Gastrocnemius medialis (tissue), 4 donors: ENCODE data around the gene CTNNA2. TPM values are rescaled to one million over a fixed set of nuclear protein-coding genes. Genes with fewer than 3 reads are reported as not detected.

Source experiments
- ATAC-seq, 2 donors: fragments of 150-250 bp; one replicate each; pipeline ENCODE4 v1.9.1; 2016
- DNase-seq, 2 donors: peaks; one replicate each; pipeline ENCODE4 v3.0.0-alpha.2; 2019
- H3K27ac ChIP-seq, 4 donors: fragments of 200-600 bp; sonication (generic); 1 replicate in 1 of 4; 2 replicates in 3 of 4; pipeline ENCODE4 v1.5.1; 2016 to 2018; ENCODE audit warnings: mild to moderate bottlenecking in 2 of 4, moderate library complexity in 1 of 4
- H3K27me3 ChIP-seq, 3 donors: fragments of 200-600 bp; sonication (generic) in 2 of 3; 1 replicate in 1 of 3; 2 replicates in 2 of 3; pipeline versions ENCODE4 v1.5.1 to v1.6.0; 2016 to 2019; ENCODE audit warnings: mild to moderate bottlenecking in 1 of 3, moderate library complexity in 1 of 3
- H3K36me3 ChIP-seq, 2 donors: fragments of 200-600 bp; sonication (generic) in 1 of 2; one replicate each; pipeline ENCODE4 v1.5.1; 2017 to 2018
- H3K4me1 ChIP-seq, 2 donors: fragments of 200-600 bp; sonication (generic) in 1 of 2; one replicate each; pipeline ENCODE4 v1.5.1; 2016 to 2017; ENCODE audit warnings: mild to moderate bottlenecking in 2 of 2
- H3K4me3 ChIP-seq, 4 donors: fragments of 200-600 bp; sonication (generic) in 3 of 4; 1 replicate in 1 of 4; 2 replicates in 3 of 4; pipeline ENCODE4 v1.5.1; 2016 to 2019; ENCODE audit warnings: mild to moderate bottlenecking in 2 of 4
- H3K9me3 ChIP-seq, 3 donors: fragments of 200-600 bp; sonication (generic) in 2 of 3; 1 replicate in 1 of 3; 2 replicates in 2 of 3; pipeline ENCODE4 v1.5.1; 2016 to 2019
- POLR2A ChIP-seq, 2 donors: fragments of 450-650 bp; IDR thresholded peaks; one replicate each; pipeline ENCODE4 v1.6.1; 2017; ENCODE audit warnings: antibody characterized with exemption in 2 of 2, mild to moderate bottlenecking in 2 of 2, moderate library complexity in 2 of 2
- in situ Hi-C, 4 donors: fragments of 200-750 bp; cut with MboI; loops; one replicate each; pipeline versions ENCODE4 v1.15.0 to v1.8.0; 2017; ENCODE audit warnings: low sequenced_read_pairs in 4 of 4
- intact Hi-C: fragments of 100-400 bp; cut with DNase I; formaldehyde crosslinking; loops from one replicate; pipeline ENCODE4 v1.15.1; 2023; ENCODE audit warnings: low total_unique reads
- total RNA-seq, 4 donors: library from RNA; depleted of rRNA; stranded (reverse); fragments of >200 nt; gene quantifications; one replicate each; pipeline versions ENCODE4 v1.1.0 to v1.2.3, GENCODE V29; 2016
- TF ChIP-seq, protein P1 (sequence below), 5 experiments: fragments of 450-650 bp in 3 of 5; fragments of 200-600 bp in 2 of 5; sonication (generic) in 2 of 5; IDR thresholded peaks in 4 of 5; conservative IDR thresholded peaks in 1 of 5; 1 replicate in 4 of 5; 2 replicates in 1 of 5; pipeline ENCODE4 v1.5.1; 2016 to 2019; ENCODE audit warnings: antibody characterized with exemption in 5 of 5, mild to moderate bottlenecking in 3 of 5, moderate library complexity in 3 of 5

CTNNA2 gene
- total RNA-seq, 4 donors from 2014 or later, result not detected

- TF ChIP-seq, protein P1, sequence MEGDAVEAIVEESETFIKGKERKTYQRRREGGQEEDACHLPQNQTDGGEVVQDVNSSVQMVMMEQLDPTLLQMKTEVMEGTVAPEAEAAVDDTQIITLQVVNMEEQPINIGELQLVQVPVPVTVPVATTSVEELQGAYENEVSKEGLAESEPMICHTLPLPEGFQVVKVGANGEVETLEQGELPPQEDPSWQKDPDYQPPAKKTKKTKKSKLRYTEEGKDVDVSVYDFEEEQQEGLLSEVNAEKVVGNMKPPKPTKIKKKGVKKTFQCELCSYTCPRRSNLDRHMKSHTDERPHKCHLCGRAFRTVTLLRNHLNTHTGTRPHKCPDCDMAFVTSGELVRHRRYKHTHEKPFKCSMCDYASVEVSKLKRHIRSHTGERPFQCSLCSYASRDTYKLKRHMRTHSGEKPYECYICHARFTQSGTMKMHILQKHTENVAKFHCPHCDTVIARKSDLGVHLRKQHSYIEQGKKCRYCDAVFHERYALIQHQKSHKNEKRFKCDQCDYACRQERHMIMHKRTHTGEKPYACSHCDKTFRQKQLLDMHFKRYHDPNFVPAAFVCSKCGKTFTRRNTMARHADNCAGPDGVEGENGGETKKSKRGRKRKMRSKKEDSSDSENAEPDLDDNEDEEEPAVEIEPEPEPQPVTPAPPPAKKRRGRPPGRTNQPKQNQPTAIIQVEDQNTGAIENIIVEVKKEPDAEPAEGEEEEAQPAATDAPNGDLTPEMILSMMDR (IDR thresholded peaks at IDR 0.05 in 4 of 5, conservative IDR thresholded peaks at IDR 0.05 in 1 of 5), result no peak
- no peak for TF ChIP-seq POLR2A (IDR thresholded peaks at IDR 0.05)
- Histone ChIP-seq H3K36me3 (no peaks in the 10 kb centered on the region), H3K4me3 (no peak overlapping the region), H3K27ac (no peak overlapping the region), H3K4me1 (no peaks in the 10 kb centered on the region), H3K27me3 (no peaks in the 10 kb centered on the region), H3K9me3 (no peaks in the 10 kb centered on the region)
- in situ Hi-C loops (no loop called here), intact Hi-C loops (no loop called here)
- DNase-seq, result no peak
- ATAC-seq, result no peak
Observed at GRCh38 chr2:80403081-80403480, 890.2 kb downstream of the CTNNA2 start.

GRCh38 chr2:80407377-80407776 lies 894.5 kb downstream of the CTNNA2 start:
- in situ Hi-C loops (no loop called here), intact Hi-C loops (no loop called here)
- ATAC-seq, result no peak
- no peaks in the 10 kb centered on the region for H3K36me3 ChIP-seq
- H3K4me1 ChIP-seq, result no peaks in the 10 kb centered on the region
- DNase-seq, result no peak
- H3K27ac ChIP-seq, result no peak overlapping the region
- H3K27me3 ChIP-seq, result no peaks in the 10 kb centered on the region
- no peak overlapping the region for H3K4me3 ChIP-seq
- TF ChIP-seq, protein P1 (IDR thresholded peaks at IDR 0.05 in 4 of 5, conservative IDR thresholded peaks at IDR 0.05 in 1 of 5), result no peak
- no peak for TF ChIP-seq POLR2A (IDR thresholded peaks at IDR 0.05)
- H3K9me3 ChIP-seq, result no peaks in the 10 kb centered on the region

- in situ Hi-C loops, result no loop called here
- H3K4me1 ChIP-seq, result no peaks in the 10 kb centered on the region
- H3K27ac ChIP-seq, result no peak overlapping the region
- no peak overlapping the region for H3K4me3 ChIP-seq
- intact Hi-C loops, result no loop called here
- TF ChIP-seq, protein P1 (IDR thresholded peaks at IDR 0.05 in 4 of 5, conservative IDR thresholded peaks at IDR 0.05 in 1 of 5), result no peak
- no peak for TF ChIP-seq POLR2A (IDR thresholded peaks at IDR 0.05)
- DNase-seq (no peak), ATAC-seq (no peak)
- H3K36me3 ChIP-seq, result no peaks in the 10 kb centered on the region
- no peaks in the 10 kb centered on the region for H3K27me3 ChIP-seq
- H3K9me3 ChIP-seq, result no peaks in the 10 kb centered on the region
Observed at GRCh38 chr2:80410346-80410745, 897.5 kb downstream of the CTNNA2 start.

- Histone ChIP-seq H3K27ac (no peak overlapping the region), H3K9me3 (no peaks in the 10 kb centered on the region), H3K36me3 (no peaks in the 10 kb centered on the region), H3K27me3 (no peaks in the 10 kb centered on the region), H3K4me1 (no peaks in the 10 kb centered on the region), H3K4me3 (no peak overlapping the region)
- DNase-seq (no peak), ATAC-seq (no peak)
- TF ChIP-seq, protein P1 (IDR thresholded peaks at IDR 0.05 in 4 of 5, conservative IDR thresholded peaks at IDR 0.05 in 1 of 5), result no peak
- no peak for TF ChIP-seq POLR2A (IDR thresholded peaks at IDR 0.05)
- intact Hi-C loops (no loop called here), in situ Hi-C loops (no loop called here)
Observed at GRCh38 chr2:80413136-80413535, 900.3 kb downstream of the CTNNA2 start.

GRCh38 chr2:80417737-80418136 lies 904.9 kb downstream of the CTNNA2 start:
- no peak for DNase-seq
- no peak overlapping the region for H3K4me3 ChIP-seq
- no peaks in the 10 kb centered on the region for H3K9me3 ChIP-seq
- no peaks in the 10 kb centered on the region for H3K4me1 ChIP-seq
- no peaks in the 10 kb centered on the region for H3K36me3 ChIP-seq
- ATAC-seq, result no peak
- in situ Hi-C loops, result no loop called here
- H3K27me3 ChIP-seq, result no peaks in the 10 kb centered on the region
- intact Hi-C loops, result no loop called here
- TF ChIP-seq POLR2A (IDR thresholded peaks at IDR 0.05), result no peak
- TF ChIP-seq, protein P1 (IDR thresholded peaks at IDR 0.05 in 4 of 5, conservative IDR thresholded peaks at IDR 0.05 in 1 of 5), result no peak
- H3K27ac ChIP-seq, result no peak overlapping the region
